ENCODE results near the gene ADAMTS18.

DNA sequence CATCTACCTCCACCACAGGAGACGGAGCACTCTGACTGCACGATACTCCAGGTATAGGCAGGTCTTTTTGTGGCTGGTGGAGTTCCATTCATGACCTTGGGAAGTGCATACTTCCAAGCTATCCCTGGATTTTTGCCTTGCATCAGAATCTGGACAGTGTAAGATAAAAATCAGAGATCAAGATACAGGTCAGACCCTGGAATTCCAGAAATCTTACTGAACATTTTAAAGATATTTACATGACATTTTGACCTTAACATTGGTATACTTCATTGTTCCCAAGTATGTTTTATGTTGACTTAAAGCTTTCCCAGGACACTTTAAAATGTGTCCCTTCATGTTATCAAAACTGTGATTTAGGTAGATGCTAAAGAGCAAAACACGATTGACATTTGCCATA lies 134.6 kb downstream of the ADAMTS18 start:
- TF ChIP-seq POLR2A (IDR thresholded peaks at IDR 0.05) = no peak
- TF ChIP-seq, protein P1, sequence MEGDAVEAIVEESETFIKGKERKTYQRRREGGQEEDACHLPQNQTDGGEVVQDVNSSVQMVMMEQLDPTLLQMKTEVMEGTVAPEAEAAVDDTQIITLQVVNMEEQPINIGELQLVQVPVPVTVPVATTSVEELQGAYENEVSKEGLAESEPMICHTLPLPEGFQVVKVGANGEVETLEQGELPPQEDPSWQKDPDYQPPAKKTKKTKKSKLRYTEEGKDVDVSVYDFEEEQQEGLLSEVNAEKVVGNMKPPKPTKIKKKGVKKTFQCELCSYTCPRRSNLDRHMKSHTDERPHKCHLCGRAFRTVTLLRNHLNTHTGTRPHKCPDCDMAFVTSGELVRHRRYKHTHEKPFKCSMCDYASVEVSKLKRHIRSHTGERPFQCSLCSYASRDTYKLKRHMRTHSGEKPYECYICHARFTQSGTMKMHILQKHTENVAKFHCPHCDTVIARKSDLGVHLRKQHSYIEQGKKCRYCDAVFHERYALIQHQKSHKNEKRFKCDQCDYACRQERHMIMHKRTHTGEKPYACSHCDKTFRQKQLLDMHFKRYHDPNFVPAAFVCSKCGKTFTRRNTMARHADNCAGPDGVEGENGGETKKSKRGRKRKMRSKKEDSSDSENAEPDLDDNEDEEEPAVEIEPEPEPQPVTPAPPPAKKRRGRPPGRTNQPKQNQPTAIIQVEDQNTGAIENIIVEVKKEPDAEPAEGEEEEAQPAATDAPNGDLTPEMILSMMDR (IDR thresholded peaks at IDR 0.05) = no peak
- TF ChIP-seq EP300 (IDR thresholded peaks at IDR 0.05) = no peak
